ENCODE data around the gene CHST2. TPM values are rescaled to one million over a fixed set of nuclear protein-coding genes. Genes with fewer than 3 reads are reported as not detected.
"Not testable (repeated sequence)": the region's sequence is repeated elsewhere in the genome, so short reads cannot be mapped to it uniquely, and the experiment has no call there.

The CHST2 gene
- total RNA-seq, 1 donor from 2014 or later = 12.3 TPM

DNA sequence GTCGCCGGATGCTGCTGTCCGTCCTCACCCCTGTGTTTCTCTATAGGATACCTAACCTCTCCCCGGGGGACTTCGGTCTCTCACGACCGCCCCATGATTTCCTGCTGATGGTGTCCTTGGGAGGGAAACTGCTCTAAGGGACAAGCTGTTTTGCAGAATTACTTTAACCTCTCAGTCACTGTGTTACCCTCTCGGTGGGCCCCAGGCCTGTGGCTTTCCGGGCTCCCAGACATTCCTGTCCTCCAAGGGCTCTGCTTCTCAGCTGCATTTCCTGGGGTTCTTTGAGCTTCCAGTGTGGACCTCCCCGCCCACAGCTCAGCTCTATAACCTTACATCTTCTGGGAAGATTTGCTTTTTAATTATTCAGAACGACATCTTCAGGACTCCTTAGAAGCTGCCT, 40.9 kb downstream of the CHST2 start:
- peaks cover 27% of the 10 kb centered on the region for H3K4me1 Mint-ChIP-seq
- ChIA-PET CTCF (no interaction called here), POLR2A (no interaction called here)
- no peaks in the 10 kb centered on the region for H3K27me3 Mint-ChIP-seq
- DNase-seq (no peak), ATAC-seq (ENCODE audit: low read depth) (no peak)
- intact Hi-C loops (cut with micrococcal nuclease) = no loop called here
- H3K4me3 Mint-ChIP-seq = no peak overlapping the region
- TF ChIP-seq, protein P1, sequence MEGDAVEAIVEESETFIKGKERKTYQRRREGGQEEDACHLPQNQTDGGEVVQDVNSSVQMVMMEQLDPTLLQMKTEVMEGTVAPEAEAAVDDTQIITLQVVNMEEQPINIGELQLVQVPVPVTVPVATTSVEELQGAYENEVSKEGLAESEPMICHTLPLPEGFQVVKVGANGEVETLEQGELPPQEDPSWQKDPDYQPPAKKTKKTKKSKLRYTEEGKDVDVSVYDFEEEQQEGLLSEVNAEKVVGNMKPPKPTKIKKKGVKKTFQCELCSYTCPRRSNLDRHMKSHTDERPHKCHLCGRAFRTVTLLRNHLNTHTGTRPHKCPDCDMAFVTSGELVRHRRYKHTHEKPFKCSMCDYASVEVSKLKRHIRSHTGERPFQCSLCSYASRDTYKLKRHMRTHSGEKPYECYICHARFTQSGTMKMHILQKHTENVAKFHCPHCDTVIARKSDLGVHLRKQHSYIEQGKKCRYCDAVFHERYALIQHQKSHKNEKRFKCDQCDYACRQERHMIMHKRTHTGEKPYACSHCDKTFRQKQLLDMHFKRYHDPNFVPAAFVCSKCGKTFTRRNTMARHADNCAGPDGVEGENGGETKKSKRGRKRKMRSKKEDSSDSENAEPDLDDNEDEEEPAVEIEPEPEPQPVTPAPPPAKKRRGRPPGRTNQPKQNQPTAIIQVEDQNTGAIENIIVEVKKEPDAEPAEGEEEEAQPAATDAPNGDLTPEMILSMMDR (IDR thresholded peaks at IDR 0.05) = no peak
- H3K36me3 Mint-ChIP-seq (ENCODE audit: low read depth) = no peaks in the 10 kb centered on the region
- no peaks in the 10 kb centered on the region for H3K9me3 Mint-ChIP-seq
- no peak overlapping the region for H3K27ac Mint-ChIP-seq

DNA sequence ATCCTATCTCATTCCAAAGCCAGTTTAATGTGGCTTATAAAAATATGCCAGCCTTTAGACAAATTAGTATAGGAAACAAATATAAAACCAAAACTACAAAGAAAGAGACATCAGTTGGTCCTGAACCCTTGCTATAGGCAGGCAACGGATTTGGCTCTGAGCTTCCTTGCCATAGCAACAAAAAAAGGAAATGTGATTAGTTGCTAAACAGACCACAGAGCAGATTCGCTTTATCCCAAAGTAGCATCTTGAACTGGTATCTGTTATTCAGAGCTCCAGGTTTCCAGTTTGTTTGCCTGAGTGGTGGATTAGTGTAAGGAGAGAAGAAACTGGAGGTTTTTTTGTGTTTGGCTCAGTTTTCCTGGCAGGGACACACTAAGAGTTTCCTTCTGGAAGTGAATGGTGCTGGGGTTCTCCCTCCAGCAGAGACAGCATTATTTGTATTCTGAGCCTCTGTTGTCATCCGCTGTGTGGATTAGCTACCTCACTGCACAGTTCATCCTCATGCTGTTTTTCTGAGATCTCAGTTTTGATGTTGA, 44.1 kb downstream of the CHST2 start:
- Mint-ChIP-seq H3K27me3 (no peaks in the 10 kb centered on the region), H3K4me1 (peaks cover 26% of the 10 kb centered on the region), H3K27ac (no peak overlapping the region), H3K4me3 (no peak overlapping the region), H3K9me3 (no peaks in the 10 kb centered on the region), H3K36me3 (ENCODE audit: low read depth) (no peaks in the 10 kb centered on the region)
- ChIA-PET CTCF (no interaction called here), POLR2A (no interaction called here)
- ATAC-seq (ENCODE audit: low read depth) = no peak
- DNase-seq = no peak
- intact Hi-C loops (cut with micrococcal nuclease) = no loop called here
- TF ChIP-seq, protein P1 (IDR thresholded peaks at IDR 0.05) = no peak

DNA sequence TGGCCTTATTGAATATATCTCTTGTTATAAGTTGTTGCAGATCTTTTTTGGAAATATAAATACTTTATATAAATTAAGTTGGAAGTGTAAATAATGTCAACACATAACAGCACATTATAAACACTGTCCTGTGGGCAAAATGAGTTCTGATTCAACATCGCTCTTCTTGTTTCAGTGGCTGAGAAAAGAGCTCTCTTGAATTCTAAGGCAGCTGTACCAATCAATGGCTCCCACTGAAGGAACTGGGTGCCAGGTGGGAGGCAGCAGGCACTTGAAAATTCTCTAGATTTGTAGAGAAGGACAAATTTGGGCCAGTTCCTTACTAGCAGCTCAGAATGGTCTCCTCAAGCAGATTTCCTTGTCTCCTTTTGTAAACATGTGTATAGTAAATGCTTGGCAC, 45.6 kb downstream of the CHST2 start:
- Mint-ChIP-seq H3K27me3 (no peaks in the 10 kb centered on the region), H3K36me3 (ENCODE audit: low read depth) (no peaks in the 10 kb centered on the region), H3K9me3 (no peaks in the 10 kb centered on the region), H3K4me1 (peaks cover 29% of the 10 kb centered on the region), H3K27ac (no peak overlapping the region), H3K4me3 (no peak overlapping the region)
- CTCF ChIA-PET = no interaction called here
- POLR2A ChIA-PET = interaction anchor here (0.9 kb wide), 1 partner anchor 42 kb away, joined by 4 read pairs; no protein-coding TSS in a partner anchor
- intact Hi-C loops (cut with micrococcal nuclease) = loop anchor here (1.0 kb wide), 1 partner anchor 46 kb away; the partner anchor contains the start of gene CHST2
- TF ChIP-seq, protein P1 (IDR thresholded peaks at IDR 0.05) = no peak
- DNase-seq = no peak
- no peak for ATAC-seq (ENCODE audit: low read depth)

DNA sequence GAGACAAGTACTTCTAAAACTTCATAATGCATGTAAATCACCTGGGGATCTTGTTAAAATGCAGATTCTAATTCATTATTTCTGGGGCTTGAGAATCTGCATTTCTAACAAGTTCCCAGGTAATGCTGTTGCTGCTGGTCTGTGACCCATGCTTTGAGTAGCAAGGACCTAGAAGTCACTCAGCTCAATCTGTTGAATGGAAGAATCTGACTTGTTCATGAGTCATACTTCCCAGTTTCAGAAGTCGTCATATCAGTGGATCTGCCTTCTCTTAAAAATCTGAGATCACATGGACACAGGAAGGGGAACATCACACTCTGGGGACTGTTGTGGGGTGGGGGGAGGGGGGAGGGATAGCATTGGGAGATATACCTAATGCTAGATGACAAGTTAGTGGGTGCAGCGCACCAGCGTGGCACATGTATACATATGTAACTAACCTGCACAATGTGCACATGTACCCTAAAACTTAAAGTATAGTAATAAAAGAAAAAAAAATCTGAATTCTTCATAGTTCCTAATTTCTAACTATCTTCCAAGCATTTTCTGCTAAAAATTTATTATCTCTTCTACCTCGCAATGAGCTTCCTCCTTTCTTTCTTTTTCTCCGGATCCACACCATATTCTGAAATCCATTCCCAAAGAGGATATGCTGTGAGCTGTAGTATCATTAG, 46.2 kb downstream of the CHST2 start:
- H3K27ac Mint-ChIP-seq; H3K36me3 Mint-ChIP-seq (ENCODE audit: low read depth); H3K9me3 Mint-ChIP-seq; DNase-seq; CTCF ChIA-PET; H3K4me3 Mint-ChIP-seq; H3K27me3 Mint-ChIP-seq: not testable (repeated sequence)
- H3K4me1 Mint-ChIP-seq = peaks cover 33% of the 10 kb centered on the region
- intact Hi-C loops (cut with micrococcal nuclease) = loop anchor here (1.0 kb wide), 1 partner anchor 46 kb away; the partner anchor contains the start of gene CHST2
- POLR2A ChIA-PET = interaction anchor here (0.9 kb wide), 1 partner anchor 42 kb away, joined by 4 read pairs; no protein-coding TSS in a partner anchor
- peak; percentile 88 for ATAC-seq (ENCODE audit: low read depth)

DNA sequence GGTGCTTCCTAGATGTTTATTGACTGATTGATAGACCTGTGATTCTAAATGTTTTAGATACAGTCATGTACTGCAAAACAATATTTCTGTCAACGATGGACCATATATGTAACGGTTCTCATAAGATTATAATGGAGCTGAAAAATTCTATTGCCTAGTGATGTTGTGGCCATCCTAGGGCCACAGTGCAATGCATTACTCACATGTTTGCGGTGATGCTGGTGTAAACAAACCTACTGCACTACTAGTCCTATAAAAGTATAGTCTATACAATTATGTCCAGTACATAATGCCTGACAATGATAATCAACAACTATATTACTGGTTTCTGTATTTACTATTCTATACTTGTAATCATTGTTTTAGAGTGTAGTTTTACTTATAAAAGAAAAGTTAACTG, 46.8 kb downstream of the CHST2 start:
- Mint-ChIP-seq H3K9me3 (no peaks in the 10 kb centered on the region), H3K27ac (no peak overlapping the region), H3K36me3 (ENCODE audit: low read depth) (no peaks in the 10 kb centered on the region), H3K4me1 (peaks cover 39% of the 10 kb centered on the region), H3K4me3 (no peak overlapping the region), H3K27me3 (no peaks in the 10 kb centered on the region)
- ChIA-PET CTCF (no interaction called here), POLR2A (no interaction called here)
- no peak for DNase-seq
- TF ChIP-seq, protein P1 (IDR thresholded peaks at IDR 0.05) = no peak
- ATAC-seq (ENCODE audit: low read depth) = no peak
- intact Hi-C loops (cut with micrococcal nuclease) = no loop called here

Measured in activated B cell treated with CpG ODN at 0.5 μM for 24 hours (primary cell).